GM12872 (cell line): ENCODE results near the gene KIF13A.

ENCODE experiments used
- TF ChIP-seq, protein P1 (sequence below): IDR thresholded peaks from 3 replicates; pipeline ENCODE4 v1.5.1; 2011; ENCODE audit warnings: low read depth, mild to moderate bottlenecking, low read length, moderate library complexity; ENCODE audit not compliant: insufficient read depth

Gene KIF13A

DNA sequence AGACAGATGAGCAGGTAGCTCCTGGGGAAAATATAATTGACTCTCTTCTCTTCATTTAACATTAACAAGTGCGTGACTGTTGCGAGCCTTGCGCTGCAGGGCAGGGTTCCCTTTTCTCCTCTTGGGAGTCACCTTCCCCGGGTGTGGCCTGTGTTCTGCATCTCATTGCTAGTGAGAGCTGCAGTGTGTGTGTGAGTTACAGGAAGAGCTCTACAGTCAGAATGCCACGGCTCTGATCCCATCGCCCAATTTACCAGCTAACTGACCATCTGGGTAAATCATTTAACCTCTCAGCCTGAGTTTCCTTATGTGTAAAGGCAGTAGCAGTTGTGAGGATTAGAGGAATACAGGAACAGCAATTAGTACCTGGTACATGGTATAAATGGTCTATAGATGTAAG, 173.9 kb downstream of the KIF13A start:
- TF ChIP-seq, protein P1, sequence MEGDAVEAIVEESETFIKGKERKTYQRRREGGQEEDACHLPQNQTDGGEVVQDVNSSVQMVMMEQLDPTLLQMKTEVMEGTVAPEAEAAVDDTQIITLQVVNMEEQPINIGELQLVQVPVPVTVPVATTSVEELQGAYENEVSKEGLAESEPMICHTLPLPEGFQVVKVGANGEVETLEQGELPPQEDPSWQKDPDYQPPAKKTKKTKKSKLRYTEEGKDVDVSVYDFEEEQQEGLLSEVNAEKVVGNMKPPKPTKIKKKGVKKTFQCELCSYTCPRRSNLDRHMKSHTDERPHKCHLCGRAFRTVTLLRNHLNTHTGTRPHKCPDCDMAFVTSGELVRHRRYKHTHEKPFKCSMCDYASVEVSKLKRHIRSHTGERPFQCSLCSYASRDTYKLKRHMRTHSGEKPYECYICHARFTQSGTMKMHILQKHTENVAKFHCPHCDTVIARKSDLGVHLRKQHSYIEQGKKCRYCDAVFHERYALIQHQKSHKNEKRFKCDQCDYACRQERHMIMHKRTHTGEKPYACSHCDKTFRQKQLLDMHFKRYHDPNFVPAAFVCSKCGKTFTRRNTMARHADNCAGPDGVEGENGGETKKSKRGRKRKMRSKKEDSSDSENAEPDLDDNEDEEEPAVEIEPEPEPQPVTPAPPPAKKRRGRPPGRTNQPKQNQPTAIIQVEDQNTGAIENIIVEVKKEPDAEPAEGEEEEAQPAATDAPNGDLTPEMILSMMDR = no peak

DNA sequence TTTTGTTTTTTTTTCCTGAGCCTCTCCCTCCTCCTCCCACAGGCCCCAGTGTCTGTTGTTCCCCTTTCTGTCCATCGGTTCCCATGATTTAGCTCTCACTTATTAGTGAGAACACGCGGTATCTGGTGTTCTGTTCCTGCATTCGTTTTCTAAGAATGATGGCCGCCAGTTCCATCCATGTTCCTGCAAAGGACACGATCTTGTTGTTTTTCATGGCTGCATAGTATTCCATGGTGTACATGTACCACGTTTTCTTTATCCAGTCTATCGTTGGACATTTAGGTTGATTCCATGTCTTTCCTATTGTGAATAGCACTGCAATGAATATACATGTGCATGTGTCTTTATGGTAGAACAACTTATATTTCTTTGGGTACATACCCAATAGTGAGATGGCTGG, 175.1 kb downstream of the KIF13A start:
- TF ChIP-seq, protein P1 = no peak

DNA sequence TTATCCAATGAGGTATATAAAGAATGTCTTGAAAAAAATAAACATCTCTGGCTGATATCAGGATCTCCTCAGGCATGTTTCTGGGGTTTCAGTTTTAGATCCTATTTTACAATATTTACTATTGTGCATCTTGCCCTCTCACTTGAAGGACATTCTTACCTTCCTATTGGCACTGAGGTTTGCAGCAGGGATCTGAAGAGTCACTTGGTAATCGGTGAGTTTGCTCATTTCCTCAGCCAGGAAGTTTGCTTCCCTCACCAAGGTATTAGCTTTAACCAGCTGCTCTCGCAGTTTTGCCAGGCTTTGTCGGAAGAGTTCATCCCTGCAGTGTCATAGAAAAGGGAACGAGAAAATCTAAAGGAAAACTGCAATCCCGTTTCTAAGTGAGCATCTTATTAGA, 178.8 kb downstream of the KIF13A start:
- TF ChIP-seq, protein P1 = no peak

DNA sequence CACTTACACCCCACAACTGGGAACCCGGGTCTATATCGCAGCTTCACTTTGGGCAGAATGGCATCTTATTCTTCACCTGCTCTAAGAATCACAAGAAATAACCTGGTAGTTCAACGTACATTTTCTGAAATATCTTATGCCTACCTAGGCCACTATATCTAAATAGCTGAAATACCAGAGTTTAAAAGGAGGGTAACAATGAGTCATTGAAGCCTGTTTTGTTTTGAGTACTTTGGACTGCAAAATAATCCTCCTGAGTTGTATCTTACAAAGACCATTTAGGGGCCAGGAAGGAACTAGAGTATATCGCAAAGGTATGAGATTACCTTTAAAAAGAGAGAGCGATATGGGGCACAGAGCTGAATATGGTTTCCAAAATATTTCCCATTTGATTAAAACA, 184.0 kb downstream of the KIF13A start:
- TF ChIP-seq, protein P1 = no peak

DNA sequence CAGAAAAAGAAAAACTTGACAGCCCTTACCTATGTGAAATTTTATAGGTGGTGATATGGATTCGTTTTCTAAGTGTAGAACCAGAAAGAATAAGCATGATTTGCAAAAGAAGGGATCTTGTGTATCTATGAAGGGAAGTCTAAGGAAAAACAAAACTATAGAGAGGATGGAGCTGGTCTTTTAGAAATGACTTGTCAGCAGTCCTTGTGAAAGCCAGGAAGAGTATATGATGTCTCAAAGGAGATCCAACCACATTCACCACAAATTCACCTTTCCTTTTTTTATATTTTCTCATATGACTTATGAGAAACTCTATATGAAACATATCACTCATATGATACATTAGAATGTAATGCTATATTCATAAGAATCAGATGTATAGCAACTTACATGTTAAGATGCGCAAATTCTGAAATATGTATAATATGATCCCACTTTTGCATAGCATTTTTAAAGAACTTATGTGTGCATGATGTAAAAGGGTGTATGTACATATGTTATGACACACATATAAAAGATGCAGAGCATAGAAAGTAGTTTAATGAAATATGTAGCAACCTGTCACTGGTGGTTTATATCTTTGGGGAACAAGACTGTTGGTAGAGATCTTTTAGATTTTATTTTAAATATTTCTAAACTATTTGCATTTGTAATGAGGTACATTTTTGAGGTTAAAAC, 188.8 kb downstream of the KIF13A start:
- TF ChIP-seq, protein P1 = no peak

DNA sequence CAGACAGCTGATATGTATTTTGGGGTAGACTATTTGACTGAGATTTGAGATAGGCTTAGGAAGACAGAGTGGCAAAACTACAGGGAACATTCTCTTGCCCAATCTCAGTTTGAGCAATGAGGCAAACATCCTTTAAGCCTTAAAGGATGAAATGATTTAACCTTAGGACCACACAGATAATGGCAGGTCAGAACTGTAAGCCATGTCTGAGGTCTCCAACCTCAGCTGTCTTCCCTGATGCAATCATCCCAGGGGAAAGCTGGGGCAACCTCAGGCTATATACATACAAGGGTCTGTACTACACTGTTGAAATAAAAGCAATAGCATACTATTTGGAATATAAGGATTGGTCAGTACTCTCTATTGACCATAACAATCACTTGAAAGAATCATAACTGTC, 196.9 kb downstream of the KIF13A start:
- TF ChIP-seq, protein P1 = no peak

DNA sequence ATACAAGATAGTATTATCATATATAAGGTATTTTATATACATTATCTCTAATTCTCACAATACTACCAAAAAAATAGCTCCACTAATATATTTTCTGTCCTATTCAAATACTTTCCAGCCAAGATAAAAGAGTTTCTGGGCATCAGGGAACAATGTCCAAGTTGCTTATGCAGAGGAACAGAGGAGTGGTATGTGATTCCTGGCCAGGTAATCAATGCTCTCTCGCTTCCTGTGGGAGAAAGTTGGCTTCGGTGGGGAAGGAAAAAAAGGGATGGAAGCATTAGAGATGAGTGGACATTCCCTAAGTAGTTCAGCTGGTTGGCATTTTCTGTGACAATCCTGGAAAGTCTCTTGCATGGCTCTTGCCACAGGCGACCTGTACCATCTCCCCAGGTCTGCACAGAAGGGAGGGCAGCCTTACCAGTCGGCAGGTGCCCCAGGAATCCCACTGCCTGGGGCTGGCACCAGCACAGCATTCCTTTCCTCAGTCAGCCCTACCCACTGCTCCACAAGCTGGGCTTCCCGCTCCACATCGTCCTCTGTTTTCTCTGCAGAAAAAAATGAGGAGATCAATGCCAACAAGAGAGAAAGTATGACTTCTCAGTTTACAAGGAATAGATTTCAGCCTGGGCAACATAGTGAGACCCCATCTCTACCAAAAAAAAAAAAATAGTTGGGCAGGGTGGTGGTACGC, 202.2 kb downstream of the KIF13A start:
- TF ChIP-seq, protein P1 = no peak
